HepG2 (cell line): Measurements from ENCODE around the gene ORC6.

Source experiments
- EP300 ChIP-seq, 3 experiments: sonication (generic) in 1 of 3; formaldehyde crosslinking in 1 of 3; IDR thresholded peaks; 2 replicates each; pipeline versions ENCODE4 v1.5.1 to v1.6.1; 2011 to 2020; ENCODE audit warnings: low read depth in 2 of 3, low read length in 2 of 3, borderline replicate concordance in 1 of 3, improper control_type of control experiment in 1 of 3, mild to moderate bottlenecking in 1 of 3, missing genetic modification reagents in 1 of 3, moderate library complexity in 1 of 3
- TF ChIP-seq, protein P1 (sequence below): sonication (generic); formaldehyde crosslinking; IDR thresholded peaks from 2 replicates; pipeline ENCODE4 v1.4.0; 2020; ENCODE audit warnings: missing genetic modification reagents, low read depth, mild to moderate bottlenecking, borderline replicate concordance

DNA sequence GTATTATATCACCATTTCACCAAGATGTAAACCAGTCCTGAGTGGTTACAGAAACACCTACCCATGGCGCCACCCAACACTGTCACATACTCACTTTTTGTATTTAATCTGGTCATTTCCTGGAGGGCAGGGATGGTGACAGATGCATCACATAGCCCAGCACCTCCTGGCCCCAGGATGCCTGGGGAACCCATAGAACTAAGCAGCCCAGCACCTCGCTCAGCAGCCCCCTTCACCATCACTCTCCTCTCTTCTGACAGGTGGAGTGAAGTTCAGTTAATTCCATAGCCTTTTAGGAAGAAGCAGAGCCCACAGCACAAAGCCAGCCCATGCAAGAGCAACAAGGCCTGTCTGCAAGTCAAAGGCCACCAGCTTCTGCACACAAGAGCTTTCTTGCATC lies 31.2 kb downstream of the ORC6 start:
- TF ChIP-seq, protein P1, sequence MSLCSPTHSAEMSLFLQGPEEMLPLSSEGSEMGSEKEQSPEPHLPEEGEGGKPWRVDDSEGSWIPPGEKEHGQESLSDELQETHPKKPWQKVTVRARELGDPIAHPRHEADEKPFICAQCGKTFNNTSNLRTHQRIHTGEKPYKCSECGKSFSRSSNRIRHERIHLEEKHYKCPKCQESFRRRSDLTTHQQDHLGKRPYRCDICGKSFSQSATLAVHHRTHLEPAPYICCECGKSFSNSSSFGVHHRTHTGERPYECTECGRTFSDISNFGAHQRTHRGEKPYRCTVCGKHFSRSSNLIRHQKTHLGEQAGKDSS (CRISPR knock-in tag): no peak
- TF ChIP-seq EP300 (IDR thresholded peaks at IDR 0.05; ENCODE audit: low read depth in 2 of 2, low read length in 2 of 2) (no peak), EP300 (CRISPR knock-in tag; IDR thresholded peaks at IDR 0.05; ENCODE audit: borderline replicate concordance) (no peak)
